HepG2 (cell line): ENCODE measurements around the gene BCDIN3D. TPM values are rescaled to one million over a fixed set of nuclear protein-coding genes. Genes with fewer than 3 reads are reported as not detected.

Experiments used
- ATM ChIP-seq: fragments of 450-650 bp; IDR thresholded peaks from 2 replicates; pipeline ENCODE4 v1.7.1; 2017; ENCODE audit warnings: mild to moderate bottlenecking, borderline replicate concordance
- CC2D1A ChIP-seq: sonication (generic); formaldehyde crosslinking; IDR thresholded peaks from 2 replicates; pipeline ENCODE4 v1.8.1; 2023; ENCODE audit warnings: mild to moderate bottlenecking, missing genetic modification reagents
- GMEB2 ChIP-seq: IDR thresholded peaks from 2 replicates; pipeline ENCODE4 v1.6.1; 2016; ENCODE audit warnings: missing biosample characterization, missing genetic modification reagents, low read depth
- KLF11 ChIP-seq: IDR thresholded peaks from 2 replicates; pipeline ENCODE4 v1.6.1; 2016; ENCODE audit warnings: missing compliant biosample characterization
- MED1 ChIP-seq: sonication (generic); formaldehyde crosslinking; IDR thresholded peaks from 2 replicates; pipeline ENCODE4 v1.4.0; 2020; ENCODE audit warnings: missing genetic modification reagents
- NFKB2 ChIP-seq: sonication (generic); formaldehyde crosslinking; IDR thresholded peaks from 2 replicates; pipeline ENCODE4 v1.4.0; 2020; ENCODE audit warnings: missing genetic modification reagents, borderline replicate concordance
- RORA ChIP-seq: sonication (generic); formaldehyde crosslinking; IDR thresholded peaks from 2 replicates; pipeline ENCODE4 v1.5.0; 2020; ENCODE audit warnings: mild to moderate bottlenecking, missing genetic modification reagents, moderate library complexity
- SKIL ChIP-seq: sonication (generic); formaldehyde crosslinking; IDR thresholded peaks from 2 replicates; pipeline ENCODE4 v1.8.0; 2022; ENCODE audit warnings: missing genetic modification reagents, mild to moderate bottlenecking, moderate library complexity, borderline replicate concordance
- SNAPC2 ChIP-seq: sonication (generic); formaldehyde crosslinking; IDR thresholded peaks from 2 replicates; pipeline ENCODE4 v1.8.1; 2022; ENCODE audit warnings: mild to moderate bottlenecking, missing genetic modification reagents
- ZFYVE20 ChIP-seq: sonication (generic); formaldehyde crosslinking; IDR thresholded peaks from 2 replicates; pipeline ENCODE4 v1.8.0; 2023; ENCODE audit warnings: low read depth, mild to moderate bottlenecking, moderate library complexity, missing genetic modification reagents, borderline replicate concordance
- ZNF343 ChIP-seq: sonication (generic); formaldehyde crosslinking; IDR thresholded peaks from 2 replicates; pipeline ENCODE4 v1.4.0; 2020; ENCODE audit warnings: mild to moderate bottlenecking, missing genetic modification reagents
- ZNF512B ChIP-seq: sonication (generic); formaldehyde crosslinking; IDR thresholded peaks from 2 replicates; pipeline ENCODE4 v1.5.1; 2020; ENCODE audit warnings: missing genetic modification reagents, mild to moderate bottlenecking, borderline replicate concordance
- ZNF841 ChIP-seq: sonication (generic); formaldehyde crosslinking; IDR thresholded peaks from 2 replicates; pipeline ENCODE4 v1.8.1; 2023; ENCODE audit warnings: missing genetic modification reagents, borderline replicate concordance
- polyA plus RNA-seq, 8 experiments: library from polyadenylated mRNA; depleted of rRNA in 3 of 8; stranded (reverse) in 7 of 8; unstranded in 1 of 8; fragments of >200 nt; fragmentation: Illumina TruSeq in 4 of 8; extraction: Trizol in 4 of 8; gene quantifications; 2 replicates each; pipeline versions ENCODE4 v1.2.1 to v1.2.3, GENCODE V29; 2011 to 2016; ENCODE audit warnings: low read depth in 4 of 8, missing spikeins in 1 of 8, mixed read lengths in 1 of 8; ENCODE audit not compliant: insufficient read depth in 1 of 8
- total RNA-seq, 5 experiments: library from RNA; depleted of rRNA; stranded (reverse); fragments of >200 nt; fragmentation: Illumina TruSeq; extraction: Trizol; gene quantifications; 2 replicates each; pipeline ENCODE4 v1.2.3, GENCODE V29; 2016; ENCODE audit warnings: low read depth in 1 of 5
- TF ChIP-seq, protein P1 (sequence below): sonication (generic); formaldehyde crosslinking; IDR thresholded peaks from 2 replicates; pipeline ENCODE4 v1.4.0; 2020; ENCODE audit warnings: mild to moderate bottlenecking, missing genetic modification reagents
- TF ChIP-seq, protein P2 (sequence below): sonication (generic); formaldehyde crosslinking; IDR thresholded peaks from 2 replicates; pipeline ENCODE4 v1.4.0; 2020; ENCODE audit warnings: missing genetic modification reagents, borderline replicate concordance

BCDIN3D gene
- total and polyA plus RNA-seq, 2 of the 13 experiments (the other 11 are each of a cell fraction or from before 2014, with no cell fraction given): 2.2 to 2.5 TPM

- TF ChIP-seq, protein P1, sequence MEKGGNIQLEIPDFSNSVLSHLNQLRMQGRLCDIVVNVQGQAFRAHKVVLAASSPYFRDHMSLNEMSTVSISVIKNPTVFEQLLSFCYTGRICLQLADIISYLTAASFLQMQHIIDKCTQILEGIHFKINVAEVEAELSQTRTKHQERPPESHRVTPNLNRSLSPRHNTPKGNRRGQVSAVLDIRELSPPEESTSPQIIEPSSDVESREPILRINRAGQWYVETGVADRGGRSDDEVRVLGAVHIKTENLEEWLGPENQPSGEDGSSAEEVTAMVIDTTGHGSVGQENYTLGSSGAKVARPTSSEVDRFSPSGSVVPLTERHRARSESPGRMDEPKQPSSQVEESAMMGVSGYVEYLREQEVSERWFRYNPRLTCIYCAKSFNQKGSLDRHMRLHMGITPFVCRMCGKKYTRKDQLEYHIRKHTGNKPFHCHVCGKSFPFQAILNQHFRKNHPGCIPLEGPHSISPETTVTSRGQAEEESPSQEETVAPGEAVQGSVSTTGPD (CRISPR knock-in tag): 0 out of 2 replicates have a peak, but pooled peaks have one; percentile 18
- TF ChIP-seq NFKB2 (CRISPR knock-in tag): peak; percentile 79; the same call in 1 of the 2 replicates
- no peak for TF ChIP-seq SNAPC2 (CRISPR knock-in tag)
- TF ChIP-seq SKIL (CRISPR knock-in tag): no peak
- no peak for TF ChIP-seq CC2D1A (CRISPR knock-in tag)
- TF ChIP-seq KLF11 (CRISPR knock-in tag): peak; percentile 70; the same call in 1 of the 2 replicates
- no peak for TF ChIP-seq ATM
- TF ChIP-seq, protein P2, sequence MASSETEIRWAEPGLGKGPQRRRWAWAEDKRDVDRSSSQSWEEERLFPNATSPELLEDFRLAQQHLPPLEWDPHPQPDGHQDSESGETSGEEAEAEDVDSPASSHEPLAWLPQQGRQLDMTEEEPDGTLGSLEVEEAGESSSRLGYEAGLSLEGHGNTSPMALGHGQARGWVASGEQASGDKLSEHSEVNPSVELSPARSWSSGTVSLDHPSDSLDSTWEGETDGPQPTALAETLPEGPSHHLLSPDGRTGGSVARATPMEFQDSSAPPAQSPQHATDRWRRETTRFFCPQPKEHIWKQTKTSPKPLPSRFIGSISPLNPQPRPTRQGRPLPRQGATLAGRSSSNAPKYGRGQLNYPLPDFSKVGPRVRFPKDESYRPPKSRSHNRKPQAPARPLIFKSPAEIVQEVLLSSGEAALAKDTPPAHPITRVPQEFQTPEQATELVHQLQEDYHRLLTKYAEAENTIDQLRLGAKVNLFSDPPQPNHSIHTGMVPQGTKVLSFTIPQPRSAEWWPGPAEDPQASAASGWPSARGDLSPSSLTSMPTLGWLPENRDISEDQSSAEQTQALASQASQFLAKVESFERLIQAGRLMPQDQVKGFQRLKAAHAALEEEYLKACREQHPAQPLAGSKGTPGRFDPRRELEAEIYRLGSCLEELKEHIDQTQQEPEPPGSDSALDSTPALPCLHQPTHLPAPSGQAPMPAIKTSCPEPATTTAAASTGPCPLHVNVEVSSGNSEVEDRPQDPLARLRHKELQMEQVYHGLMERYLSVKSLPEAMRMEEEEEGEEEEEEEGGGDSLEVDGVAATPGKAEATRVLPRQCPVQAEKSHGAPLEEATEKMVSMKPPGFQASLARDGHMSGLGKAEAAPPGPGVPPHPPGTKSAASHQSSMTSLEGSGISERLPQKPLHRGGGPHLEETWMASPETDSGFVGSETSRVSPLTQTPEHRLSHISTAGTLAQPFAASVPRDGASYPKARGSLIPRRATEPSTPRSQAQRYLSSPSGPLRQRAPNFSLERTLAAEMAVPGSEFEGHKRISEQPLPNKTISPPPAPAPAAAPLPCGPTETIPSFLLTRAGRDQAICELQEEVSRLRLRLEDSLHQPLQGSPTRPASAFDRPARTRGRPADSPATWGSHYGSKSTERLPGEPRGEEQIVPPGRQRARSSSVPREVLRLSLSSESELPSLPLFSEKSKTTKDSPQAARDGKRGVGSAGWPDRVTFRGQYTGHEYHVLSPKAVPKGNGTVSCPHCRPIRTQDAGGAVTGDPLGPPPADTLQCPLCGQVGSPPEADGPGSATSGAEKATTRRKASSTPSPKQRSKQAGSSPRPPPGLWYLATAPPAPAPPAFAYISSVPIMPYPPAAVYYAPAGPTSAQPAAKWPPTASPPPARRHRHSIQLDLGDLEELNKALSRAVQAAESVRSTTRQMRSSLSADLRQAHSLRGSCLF (CRISPR knock-in tag): no peak
- no peak for TF ChIP-seq ZNF343
- TF ChIP-seq MED1 (CRISPR knock-in tag): peak; percentile 71
- TF ChIP-seq ZFYVE20 (CRISPR knock-in tag): no peak
- no peak for TF ChIP-seq ZNF841 (CRISPR knock-in tag)
- TF ChIP-seq ZNF512B (CRISPR knock-in tag): no peak
- TF ChIP-seq GMEB2 (CRISPR knock-in tag): no peak
- TF ChIP-seq RORA (CRISPR knock-in tag): 0 out of 2 replicates have a peak, but pooled peaks have one; percentile 62
These were observed at the start of gene BCDIN3D (continued) for GRCh38 chr12:49842519-49843352.
